ENCODE results near the gene UBE2G2.

DNA sequence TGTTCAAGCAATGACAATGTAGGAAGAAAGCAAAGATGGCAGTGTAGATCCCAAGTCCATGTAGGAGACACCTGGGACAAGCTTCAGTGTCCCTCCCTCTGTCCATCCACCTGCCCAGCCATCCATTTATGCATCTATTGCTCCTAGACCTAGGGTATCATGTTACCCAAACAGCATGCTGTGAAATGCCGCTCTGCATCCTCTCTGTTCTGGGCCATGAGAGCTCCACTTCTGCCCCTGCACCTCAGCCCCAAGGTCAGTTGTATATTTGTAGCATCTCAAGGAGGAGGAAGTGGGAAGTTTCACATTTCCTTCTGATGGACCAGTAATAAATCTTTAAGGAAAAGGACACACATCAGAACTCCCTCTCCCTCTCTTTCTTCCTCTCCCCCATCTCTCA lies 62.3 kb downstream of the UBE2G2 start:
- no peak for TF ChIP-seq CTCF (conservative IDR thresholded peaks at IDR 0.05)
- no peak for TF ChIP-seq ZFX (IDR thresholded peaks at IDR 0.05)
